Vagina (tissue), 2 donors: ENCODE data around the gene SNRNP200.

ENCODE experiments used
- CTCF ChIP-seq, 3 experiments: fragments of 450-650 bp in 2 of 3; fragments of 200-600 bp in 1 of 3; sonication (generic) in 1 of 3; IDR thresholded peaks; one replicate each; pipeline ENCODE4 v1.5.1; 2017 to 2019; ENCODE audit warnings: antibody characterized with exemption in 3 of 3, mild to moderate bottlenecking in 2 of 3, moderate library complexity in 2 of 3
- POLR2A ChIP-seq, 2 donors: fragments of 450-650 bp; IDR thresholded peaks; one replicate each; pipeline ENCODE4 v1.6.1; 2017; ENCODE audit warnings: antibody characterized with exemption in 2 of 2, mild to moderate bottlenecking in 2 of 2, moderate library complexity in 2 of 2
- POLR2AphosphoS5 ChIP-seq, 2 donors: sonication (generic); formaldehyde crosslinking; IDR thresholded peaks; one replicate each; pipeline ENCODE4 v1.9.0; 2017; ENCODE audit warnings: antibody characterized with exemption in 2 of 2, mild to moderate bottlenecking in 2 of 2, low read depth in 1 of 2; ENCODE audit not compliant: insufficient read depth in 1 of 2

- TF ChIP-seq CTCF (IDR thresholded peaks at IDR 0.05) (no peak), POLR2A (IDR thresholded peaks at IDR 0.05) (no peak), POLR2AphosphoS5 (IDR thresholded peaks at IDR 0.05; ENCODE audit: insufficient read depth in 1 of 2, low read depth in 1 of 2) (no peak)
Observed at GRCh38 chr2:96256611-96257113, 48.7 kb downstream of the SNRNP200 start.
